IPS-20b (cell line): ENCODE measurements around the gene ANGPTL4.
"Not testable (repeated sequence)": the region's sequence is repeated elsewhere in the genome, so short reads cannot be mapped to it uniquely, and the experiment has no call there.

Experiments used
- H3K27ac ChIP-seq: one replicate; pipeline ENCODE4 v1.5.1; 2013; ENCODE audit warnings: low read length
- H3K27me3 ChIP-seq: 2 replicates; pipeline ENCODE4 v1.6.1; 2013; ENCODE audit warnings: mild to moderate bottlenecking, low read length, inconsistent platforms; ENCODE audit not compliant: insufficient read depth
- H3K36me3 ChIP-seq: 2 replicates; pipeline ENCODE4 v1.6.1; 2013; ENCODE audit warnings: low read depth, mild to moderate bottlenecking, inconsistent platforms, low read length, moderate library complexity; ENCODE audit not compliant: insufficient read depth
- H3K4me1 ChIP-seq: 2 replicates; pipeline ENCODE4 v1.6.1; 2013; ENCODE audit warnings: mild to moderate bottlenecking, control low read depth, inconsistent platforms, low read length, moderate library complexity; ENCODE audit not compliant: insufficient read depth
- H3K4me3 ChIP-seq: 2 replicates; pipeline ENCODE4 v1.5.1; 2013; ENCODE audit warnings: mild to moderate bottlenecking, low read length, inconsistent platforms
- H3K9ac ChIP-seq: 2 replicates; pipeline ENCODE4 v1.6.1; 2013; ENCODE audit warnings: low read depth, mild to moderate bottlenecking, inconsistent platforms, low read length, moderate library complexity
- H3K9me3 ChIP-seq: 2 replicates; pipeline ENCODE4 v1.6.1; 2013; ENCODE audit warnings: mild to moderate bottlenecking, low read depth, low read length, inconsistent platforms; ENCODE audit not compliant: insufficient read depth

The ANGPTL4 gene

GRCh38 chr19:8397746-8398310, 33.9 kb downstream of the ANGPTL4 start:
- Histone ChIP-seq H3K27ac (no peak overlapping the region), H3K4me1 (no peaks in the 10 kb centered on the region; the same call in 1 of the 2 replicates), H3K36me3 (peaks cover 12% of the 10 kb centered on the region), H3K27me3 (no peaks in the 10 kb centered on the region), H3K9me3 (no peaks in the 10 kb centered on the region), H3K4me3 (no peak overlapping the region), H3K9ac (no peak overlapping the region)

DNA sequence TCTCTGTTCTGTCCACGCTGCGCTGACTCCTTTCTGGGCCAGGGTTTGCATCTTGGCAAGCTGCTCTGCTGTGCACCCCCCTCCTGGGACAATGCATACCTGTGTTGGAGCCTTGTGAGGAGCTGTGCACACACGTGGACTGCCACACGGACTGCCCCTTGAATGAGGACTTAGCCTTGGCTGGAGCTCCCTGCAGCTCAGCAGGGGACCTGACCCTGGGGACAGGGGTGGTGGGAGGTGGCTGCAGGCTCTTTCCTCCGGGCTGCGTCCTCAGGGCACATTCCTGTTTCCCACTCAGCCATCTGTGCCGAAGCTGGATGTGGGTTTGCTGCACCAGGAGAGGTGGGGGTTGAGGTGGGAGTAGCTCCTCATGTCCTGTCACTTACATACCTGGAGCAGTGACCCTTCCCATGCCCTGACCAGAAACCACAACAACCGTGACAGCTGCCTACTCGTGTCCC, 34.4 kb downstream of the ANGPTL4 start:
- no peaks in the 10 kb centered on the region for H3K27me3 ChIP-seq
- no peak overlapping the region for H3K27ac ChIP-seq
- no peaks in the 10 kb centered on the region; the same call in 1 of the 2 replicates for H3K4me1 ChIP-seq
- no peaks in the 10 kb centered on the region for H3K9me3 ChIP-seq
- no peak overlapping the region for H3K4me3 ChIP-seq
- no peak overlapping the region for H3K9ac ChIP-seq
- peaks cover 15% of the 10 kb centered on the region for H3K36me3 ChIP-seq

DNA sequence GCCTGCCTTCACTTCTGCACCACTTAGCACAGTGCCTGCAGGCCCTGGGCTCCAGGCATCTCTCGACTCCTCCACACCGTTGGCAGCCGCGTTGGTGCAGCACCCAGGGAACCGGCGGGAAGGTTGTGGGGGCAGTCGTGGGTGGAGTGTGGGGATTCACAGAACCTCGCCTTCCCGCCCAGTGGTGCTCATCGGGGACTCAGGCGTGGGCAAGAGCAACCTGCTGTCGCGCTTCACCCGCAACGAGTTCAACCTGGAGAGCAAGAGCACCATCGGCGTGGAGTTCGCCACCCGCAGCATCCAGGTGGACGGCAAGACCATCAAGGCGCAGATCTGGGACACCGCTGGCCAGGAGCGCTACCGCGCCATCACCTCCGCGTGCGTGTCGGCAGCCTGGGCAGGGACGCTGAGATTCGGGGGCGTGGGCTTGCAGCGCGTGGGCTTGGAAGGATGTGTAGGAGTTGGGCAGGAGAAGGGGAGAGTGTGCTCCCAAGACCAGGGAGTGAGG, 35.8 kb downstream of the ANGPTL4 start:
- Histone ChIP-seq H3K4me1 (no peaks in the 10 kb centered on the region; the same call in 1 of the 2 replicates), H3K9me3 (no peaks in the 10 kb centered on the region), H3K27ac (no peak overlapping the region), H3K9ac (no peak overlapping the region), H3K36me3 (peaks cover 18% of the 10 kb centered on the region), H3K27me3 (no peaks in the 10 kb centered on the region), H3K4me3 (no peak overlapping the region)

GRCh38 chr19:8401981-8402411, 38.0 kb downstream of the ANGPTL4 start:
- H3K27ac ChIP-seq = no peak overlapping the region
- H3K36me3 ChIP-seq = peaks cover 23% of the 10 kb centered on the region
- H3K4me3 ChIP-seq = no peak overlapping the region

DNA sequence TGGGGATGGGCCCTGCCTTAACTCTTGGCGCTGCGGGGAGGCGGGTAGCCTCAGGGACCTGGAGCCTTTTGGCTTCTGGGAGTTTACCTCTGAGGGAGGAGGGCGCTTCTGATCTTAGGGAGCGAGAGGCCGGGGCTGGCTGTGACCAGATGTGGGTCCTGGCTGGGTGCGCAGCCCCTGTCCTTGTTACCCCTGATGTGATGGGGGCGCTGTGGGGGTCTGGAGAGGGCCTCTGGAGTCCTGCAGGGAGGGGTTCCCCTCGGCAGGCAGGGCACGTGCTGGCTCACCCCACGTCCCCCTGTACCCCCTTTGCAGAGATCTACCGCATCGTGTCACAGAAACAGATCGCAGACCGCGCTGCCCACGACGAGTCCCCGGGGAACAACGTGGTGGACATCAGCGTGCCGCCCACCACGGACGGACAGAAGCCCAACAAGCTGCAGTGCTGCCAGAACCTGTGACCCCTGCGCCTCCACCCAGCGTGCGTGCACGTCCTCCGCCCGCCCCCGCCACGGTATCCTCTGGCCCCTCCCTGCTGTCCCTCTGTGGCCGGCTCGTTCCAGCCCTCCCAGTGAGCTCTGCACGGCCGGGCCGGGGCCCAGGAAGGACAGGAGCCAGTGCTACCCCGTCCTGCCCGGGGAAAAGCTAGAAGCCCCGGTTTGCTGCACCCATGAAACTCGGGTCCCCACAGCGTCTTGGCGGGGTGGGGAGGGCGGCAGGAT, 39.3 kb downstream of the ANGPTL4 start:
- Histone ChIP-seq H3K9ac (no peak overlapping the region), H3K4me3 (no peak overlapping the region), H3K36me3 (peaks cover 23% of the 10 kb centered on the region), H3K9me3 (no peaks in the 10 kb centered on the region), H3K27me3 (no peaks in the 10 kb centered on the region), H3K27ac (no peak overlapping the region), H3K4me1 (no peaks in the 10 kb centered on the region; the same call in 1 of the 2 replicates)

More at GRCh38 chr19:8401981-8402411, 38.0 kb downstream of the ANGPTL4 start:
- Histone ChIP-seq H3K27me3 (no peaks in the 10 kb centered on the region), H3K9me3 (no peaks in the 10 kb centered on the region), H3K9ac (no peak overlapping the region), H3K4me1 (no peaks in the 10 kb centered on the region; the same call in 1 of the 2 replicates)

DNA sequence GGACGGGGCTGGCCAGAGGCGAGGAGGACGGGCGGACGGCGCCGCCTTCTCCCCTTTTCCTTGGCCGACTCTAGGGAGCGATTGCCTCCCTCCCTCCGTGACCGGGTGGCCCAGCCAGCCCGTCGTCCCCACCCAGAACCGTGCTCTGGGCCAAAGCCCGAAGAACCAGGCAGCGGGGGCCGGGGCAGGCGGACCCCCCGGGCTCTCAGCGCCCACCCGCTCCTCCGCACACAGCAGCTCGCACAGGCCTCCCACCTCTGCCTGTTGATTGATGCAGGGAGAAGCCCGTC, 39.8 kb downstream of the ANGPTL4 start:
- Histone ChIP-seq H3K27me3 (no peaks in the 10 kb centered on the region), H3K9me3 (no peaks in the 10 kb centered on the region), H3K4me3 (no peak overlapping the region), H3K9ac (no peak overlapping the region), H3K4me1 (no peaks in the 10 kb centered on the region), H3K36me3 (peaks cover 23% of the 10 kb centered on the region), H3K27ac (no peak overlapping the region)

GRCh38 chr19:8404391-8405151, 40.6 kb downstream of the ANGPTL4 start:
- H3K27ac ChIP-seq = no peak overlapping the region
- peaks cover 23% of the 10 kb centered on the region for H3K36me3 ChIP-seq
- no peaks in the 10 kb centered on the region for H3K27me3 ChIP-seq
- no peak overlapping the region for H3K9ac ChIP-seq
- no peak overlapping the region for H3K4me3 ChIP-seq
- no peaks in the 10 kb centered on the region for H3K9me3 ChIP-seq
- no peaks in the 10 kb centered on the region for H3K4me1 ChIP-seq

GRCh38 chr19:8410718-8411117, 46.8 kb downstream of the ANGPTL4 start:
- H3K27ac ChIP-seq, H3K9me3 ChIP-seq, H3K4me3 ChIP-seq, H3K36me3 ChIP-seq, H3K4me1 ChIP-seq, H3K27me3 ChIP-seq, H3K9ac ChIP-seq: not testable (repeated sequence)

DNA sequence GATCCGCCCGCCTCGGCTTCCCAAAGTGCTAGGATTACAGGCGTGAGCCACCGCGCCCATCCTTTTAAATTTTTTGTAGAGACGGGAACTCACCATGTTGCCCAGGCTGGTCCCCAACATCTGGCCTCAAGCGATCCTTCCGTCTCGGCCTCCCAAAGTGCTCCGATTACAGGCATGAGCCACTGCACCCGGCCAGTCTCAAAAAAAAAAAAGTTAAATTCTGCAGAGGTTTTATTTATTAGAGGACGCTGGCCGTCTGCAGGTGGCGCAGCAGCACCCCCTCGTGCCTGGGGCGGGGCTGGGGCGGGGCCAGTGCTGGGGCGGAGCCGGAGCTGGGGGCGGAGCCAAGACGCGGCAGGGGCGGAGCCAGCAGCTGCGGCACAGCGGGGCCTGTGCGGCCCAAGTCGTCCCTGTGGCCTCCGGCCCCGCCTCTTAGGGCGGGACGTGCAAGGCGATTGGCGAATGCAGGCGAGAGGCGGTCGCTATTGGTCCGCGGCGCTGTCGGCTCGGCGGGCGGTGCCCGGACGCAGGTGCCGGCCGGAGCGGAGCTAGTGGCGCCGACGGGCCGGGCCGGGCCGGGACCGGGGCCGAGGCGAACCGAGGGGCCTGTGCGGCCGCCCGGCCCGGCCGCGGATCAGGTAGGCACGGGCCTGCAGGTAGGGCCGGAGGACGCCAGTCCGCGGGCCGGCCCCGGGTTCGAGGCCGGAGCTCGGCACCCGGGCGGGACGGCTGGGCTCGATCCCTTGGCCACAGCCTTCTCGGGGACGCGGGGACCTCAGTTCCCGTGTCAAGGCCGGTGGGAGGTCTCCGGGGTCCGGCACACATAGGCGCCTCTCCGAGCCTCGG, 49.1 kb downstream of the ANGPTL4 start, which contains the start of gene MARCHF2:
Gene MARCHF2, plus strand, starts transcription at position 523 of the 846 bp plus-strand sequence. CDS start 8,536 bp downstream, outside the sequence.
- H3K4me1 ChIP-seq = peaks cover 4% of the 10 kb centered on the region; the same call in 1 of the 2 replicates
- peak within 1 kb of the TSS; percentile 81 for H3K4me3 ChIP-seq
- peak within 1 kb of the TSS; percentile 69; the same call in 1 of the 2 replicates for H3K9ac ChIP-seq
- no peaks in the 10 kb centered on the region for H3K9me3 ChIP-seq
- no peak within 1 kb of the TSS for H3K27ac ChIP-seq
- peaks cover 6% of the 10 kb centered on the region; the same call in 1 of the 2 replicates for H3K27me3 ChIP-seq
- no peaks in the 10 kb centered on the region for H3K36me3 ChIP-seq

- H3K9ac ChIP-seq = peak overlapping the region; percentile 69; the same call in 1 of the 2 replicates
- no peak overlapping the region for H3K27ac ChIP-seq
- peaks cover 4% of the 10 kb centered on the region; the same call in 1 of the 2 replicates for H3K4me1 ChIP-seq
These were observed 49.7 kb downstream of the ANGPTL4 start for GRCh38 chr19:8413629-8413995.

DNA sequence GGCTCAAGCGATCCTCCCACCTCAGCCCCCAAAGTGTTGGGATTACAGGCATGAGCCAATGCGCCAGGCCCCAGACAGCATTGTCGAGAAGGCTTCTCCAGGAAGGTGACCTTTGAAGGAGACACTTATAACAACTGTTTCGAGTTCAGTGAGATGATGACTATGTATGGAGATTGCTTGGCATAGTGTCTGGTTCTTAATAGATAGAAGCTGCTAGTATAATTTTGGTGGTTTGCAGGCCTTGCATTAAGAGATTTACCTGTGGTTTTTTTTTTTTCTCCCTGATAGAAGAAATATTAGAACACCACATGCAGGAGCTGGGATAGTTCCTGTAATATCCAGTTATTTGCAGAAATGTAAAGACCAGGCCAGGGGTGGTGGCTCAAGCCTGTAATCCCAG, 52.8 kb downstream of the ANGPTL4 start:
- peaks cover 4% of the 10 kb centered on the region; the same call in 1 of the 2 replicates for H3K4me1 ChIP-seq
- no peak overlapping the region for H3K9ac ChIP-seq
- H3K27me3 ChIP-seq = peaks cover 6% of the 10 kb centered on the region; the same call in 1 of the 2 replicates
- no peaks in the 10 kb centered on the region for H3K36me3 ChIP-seq
- no peak overlapping the region for H3K4me3 ChIP-seq
- H3K9me3 ChIP-seq = no peaks in the 10 kb centered on the region
- no peak overlapping the region for H3K27ac ChIP-seq

More at GRCh38 chr19:8413629-8413995, 49.7 kb downstream of the ANGPTL4 start:
- Histone ChIP-seq H3K4me3 (peak overlapping the region; percentile 81), H3K9me3 (no peaks in the 10 kb centered on the region), H3K36me3 (no peaks in the 10 kb centered on the region), H3K27me3 (peaks cover 6% of the 10 kb centered on the region; the same call in 1 of the 2 replicates)
